Tibial nerve (tissue), 4 donors: ENCODE results near the gene CSNK2B.

ENCODE experiments used
- CTCF ChIP-seq, 5 experiments: fragments of 200-600 bp in 3 of 5; fragments of 450-650 bp in 2 of 5; sonication (generic) in 3 of 5; IDR thresholded peaks; one replicate each; pipeline ENCODE4 v1.5.1; 2016 to 2019; ENCODE audit warnings: antibody characterized with exemption in 5 of 5, mild to moderate bottlenecking in 3 of 5, moderate library complexity in 2 of 5
- EP300 ChIP-seq, 2 donors: sonication (generic); formaldehyde crosslinking; IDR thresholded peaks; one replicate each; pipeline ENCODE4 v1.6.1; 2017; ENCODE audit warnings: antibody characterized with exemption in 2 of 2, mild to moderate bottlenecking in 1 of 2
- POLR2A ChIP-seq, 2 donors: fragments of 450-650 bp; IDR thresholded peaks; one replicate each; pipeline ENCODE4 v1.6.1; 2017; ENCODE audit warnings: antibody characterized with exemption in 2 of 2, mild to moderate bottlenecking in 2 of 2, moderate library complexity in 2 of 2

- no peak for TF ChIP-seq CTCF (IDR thresholded peaks at IDR 0.05)
- TF ChIP-seq POLR2A (IDR thresholded peaks at IDR 0.05) = no peak
- TF ChIP-seq EP300 (IDR thresholded peaks at IDR 0.05) = no peak
Observed at GRCh38 chr6:31702405-31702818, 36.5 kb downstream of the CSNK2B start.
